Breast epithelium (tissue), 3 donors: Measurements from ENCODE around the gene TCERG1L.

Source experiments
- POLR2AphosphoS5 ChIP-seq, 3 donors: sonication (generic); formaldehyde crosslinking; IDR thresholded peaks; one replicate each; pipeline ENCODE4 v1.6.1; 2017; ENCODE audit warnings: antibody characterized with exemption in 3 of 3
- TF ChIP-seq, protein P1 (sequence below), 3 donors: fragments of 450-650 bp; IDR thresholded peaks; one replicate each; pipeline ENCODE4 v1.5.1; 2016 to 2017; ENCODE audit warnings: antibody characterized with exemption in 3 of 3, mild to moderate bottlenecking in 3 of 3, moderate library complexity in 3 of 3

DNA sequence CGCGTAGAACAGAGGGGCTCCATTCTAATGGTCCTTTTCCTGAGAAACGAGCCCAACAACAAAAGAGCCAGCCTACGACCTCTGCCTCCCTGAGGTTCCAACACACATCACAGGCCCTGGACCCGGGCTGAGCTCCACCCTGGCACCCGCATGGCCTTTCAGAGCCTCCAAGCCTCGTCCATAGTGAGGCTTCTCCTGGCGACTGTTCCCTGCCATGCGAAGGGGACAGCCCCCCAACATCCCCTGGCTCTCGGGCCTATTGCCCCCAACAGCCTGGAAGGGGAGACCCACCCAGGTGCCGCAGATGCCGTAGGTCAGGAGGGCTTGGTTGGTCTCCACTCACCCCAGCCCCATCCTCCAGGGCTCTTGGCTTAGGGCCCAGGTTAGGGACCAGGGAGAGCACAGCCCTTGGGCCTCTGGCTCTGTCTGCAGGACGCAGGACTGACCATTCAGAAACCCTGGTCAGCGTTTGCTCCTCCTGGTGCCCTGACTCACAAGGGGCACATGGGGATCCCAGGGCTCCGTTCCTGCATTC lies 91.5 kb downstream of the TCERG1L start:
- no peak for TF ChIP-seq POLR2AphosphoS5 (IDR thresholded peaks at IDR 0.05)
- TF ChIP-seq, protein P1, sequence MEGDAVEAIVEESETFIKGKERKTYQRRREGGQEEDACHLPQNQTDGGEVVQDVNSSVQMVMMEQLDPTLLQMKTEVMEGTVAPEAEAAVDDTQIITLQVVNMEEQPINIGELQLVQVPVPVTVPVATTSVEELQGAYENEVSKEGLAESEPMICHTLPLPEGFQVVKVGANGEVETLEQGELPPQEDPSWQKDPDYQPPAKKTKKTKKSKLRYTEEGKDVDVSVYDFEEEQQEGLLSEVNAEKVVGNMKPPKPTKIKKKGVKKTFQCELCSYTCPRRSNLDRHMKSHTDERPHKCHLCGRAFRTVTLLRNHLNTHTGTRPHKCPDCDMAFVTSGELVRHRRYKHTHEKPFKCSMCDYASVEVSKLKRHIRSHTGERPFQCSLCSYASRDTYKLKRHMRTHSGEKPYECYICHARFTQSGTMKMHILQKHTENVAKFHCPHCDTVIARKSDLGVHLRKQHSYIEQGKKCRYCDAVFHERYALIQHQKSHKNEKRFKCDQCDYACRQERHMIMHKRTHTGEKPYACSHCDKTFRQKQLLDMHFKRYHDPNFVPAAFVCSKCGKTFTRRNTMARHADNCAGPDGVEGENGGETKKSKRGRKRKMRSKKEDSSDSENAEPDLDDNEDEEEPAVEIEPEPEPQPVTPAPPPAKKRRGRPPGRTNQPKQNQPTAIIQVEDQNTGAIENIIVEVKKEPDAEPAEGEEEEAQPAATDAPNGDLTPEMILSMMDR (IDR thresholded peaks at IDR 0.05), result no peak
